GM21528 (cell line): ENCODE measurements around the gene IGFBP3.
"Not testable (repeated sequence)": the region's sequence is repeated elsewhere in the genome, so short reads cannot be mapped to it uniquely, and the experiment has no call there.

Source experiments
- ATAC-seq: cut with Tn5 transposase; IDR thresholded peaks from one replicate; pipeline ENCODE4 v1.9.1; 2021; ENCODE audit warnings: mild to moderate bottlenecking, moderate library complexity; ENCODE audit not compliant: unreplicated experiment, low FRiP score

The IGFBP3 gene, protein sequence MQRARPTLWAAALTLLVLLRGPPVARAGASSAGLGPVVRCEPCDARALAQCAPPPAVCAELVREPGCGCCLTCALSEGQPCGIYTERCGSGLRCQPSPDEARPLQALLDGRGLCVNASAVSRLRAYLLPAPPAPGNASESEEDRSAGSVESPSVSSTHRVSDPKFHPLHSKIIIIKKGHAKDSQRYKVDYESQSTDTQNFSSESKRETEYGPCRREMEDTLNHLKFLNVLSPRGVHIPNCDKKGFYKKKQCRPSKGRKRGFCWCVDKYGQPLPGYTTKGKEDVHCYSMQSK

DNA sequence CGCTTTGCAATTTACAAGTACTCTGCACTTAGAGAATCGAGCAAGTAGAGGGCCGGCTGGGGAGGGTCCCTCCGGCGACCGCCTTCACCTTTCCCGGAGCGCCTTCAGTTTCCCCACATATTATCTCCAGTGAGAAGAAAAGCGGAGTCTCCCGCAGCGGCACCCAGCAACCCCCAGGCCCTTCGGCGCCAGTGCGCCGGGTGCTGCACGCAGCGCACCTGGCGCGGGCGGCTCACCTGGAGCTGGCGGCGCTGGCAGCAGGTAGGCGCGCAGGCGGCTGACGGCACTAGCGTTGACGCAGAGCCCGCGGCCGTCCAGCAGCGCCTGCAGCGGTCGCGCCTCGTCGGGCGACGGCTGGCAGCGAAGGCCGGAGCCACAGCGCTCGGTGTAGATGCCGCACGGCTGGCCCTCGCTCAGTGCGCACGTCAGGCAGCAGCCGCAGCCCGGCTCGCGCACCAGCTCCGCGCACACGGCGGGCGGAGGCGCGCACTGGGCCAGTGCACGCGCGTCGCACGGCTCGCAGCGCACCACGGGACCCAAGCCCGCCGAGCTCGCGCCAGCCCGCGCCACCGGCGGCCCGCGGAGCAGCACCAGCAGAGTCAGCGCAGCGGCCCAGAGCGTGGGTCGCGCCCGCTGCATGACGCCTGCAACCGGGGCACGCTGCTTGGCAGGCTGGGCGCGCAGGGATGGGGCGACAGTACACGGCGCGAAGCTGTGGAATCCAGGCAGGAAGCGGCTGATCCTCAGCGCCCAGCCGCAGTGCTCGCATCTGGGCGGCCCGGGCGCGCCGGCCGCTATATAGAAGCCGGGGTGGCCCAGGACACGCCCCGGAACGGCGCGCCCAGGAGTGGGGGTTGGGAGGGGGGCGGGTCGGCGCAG, at the start of gene IGFBP3:
TSS of gene IGFBP3 (minus strand) at position 771 of the 879 bp plus-strand sequence. CDS start at position 639, 132 bp downstream.
- ATAC-seq, result no peak

DNA sequence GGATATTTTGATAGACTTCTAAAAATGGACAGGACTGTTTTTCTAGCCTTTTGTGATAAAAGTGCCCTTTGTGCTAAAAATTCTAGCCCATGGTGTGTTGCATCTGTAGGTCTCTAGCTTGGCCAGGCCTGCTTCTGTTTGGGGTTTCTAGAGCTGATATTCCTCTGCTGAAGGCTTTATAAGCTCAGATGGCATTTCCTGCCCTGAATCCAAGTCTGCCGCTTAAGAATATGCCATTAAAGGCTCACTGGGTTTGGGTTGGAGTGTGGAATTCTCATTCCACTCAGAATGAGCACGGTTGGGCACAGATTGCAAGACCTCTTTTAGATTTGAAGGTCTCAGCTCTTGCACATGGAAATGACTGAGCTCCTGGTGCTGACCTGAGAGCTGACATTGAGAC, 49.4 kb upstream of the IGFBP3 start:
- no peak for ATAC-seq

DNA sequence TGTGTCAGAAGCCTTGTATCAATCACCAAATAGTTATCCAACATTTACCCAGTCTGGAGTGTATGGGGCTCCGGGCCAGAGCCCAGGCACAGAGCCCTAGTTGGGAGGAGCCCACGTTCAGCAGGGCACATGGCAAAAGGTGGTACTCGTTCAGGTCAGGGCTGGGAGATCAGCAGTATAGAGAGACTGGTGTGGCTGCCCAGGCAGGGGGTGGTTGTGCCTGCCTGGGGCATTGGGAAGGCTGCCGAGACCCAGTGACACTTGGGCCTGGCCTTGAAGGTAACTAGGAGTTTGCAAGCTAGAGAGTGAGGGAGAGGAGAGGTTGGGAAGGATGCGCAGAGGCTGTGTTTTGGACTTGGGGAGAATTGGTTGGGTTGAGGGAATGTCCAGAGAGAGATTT, 48.9 kb upstream of the IGFBP3 start:
- no peak for ATAC-seq

DNA sequence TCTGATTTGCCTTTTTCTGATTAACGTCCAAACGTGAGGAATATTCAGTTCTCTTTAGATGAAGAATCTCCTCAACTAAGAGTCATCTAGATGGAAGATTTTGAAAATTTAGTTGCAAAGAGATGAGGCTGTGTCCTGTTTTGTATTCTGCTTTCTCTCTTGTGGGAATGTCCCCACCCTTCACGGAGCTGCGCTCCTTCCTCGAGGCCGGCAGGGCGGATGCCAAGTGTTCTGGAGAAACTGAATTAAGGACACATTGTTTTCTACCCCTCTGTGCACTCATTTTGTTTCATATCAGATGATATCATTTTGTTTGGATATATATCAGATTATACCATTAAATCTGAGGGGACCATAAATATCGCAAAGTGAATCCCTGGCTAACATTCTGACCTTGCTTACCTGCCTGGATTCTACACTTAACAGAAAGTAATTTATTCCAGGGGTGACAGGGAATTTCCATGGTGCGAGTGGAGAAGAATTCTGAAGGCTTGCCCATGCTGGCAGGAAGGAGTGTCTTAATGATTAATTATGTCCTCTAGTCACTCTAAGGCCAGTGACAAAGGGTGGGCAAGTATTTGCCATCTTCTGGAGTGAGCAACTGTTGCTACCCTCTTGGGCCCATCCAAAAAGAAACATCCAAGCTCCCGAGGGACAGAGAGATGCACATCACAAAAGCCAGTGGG, 47.9 kb upstream of the IGFBP3 start:
- no peak for ATAC-seq

DNA sequence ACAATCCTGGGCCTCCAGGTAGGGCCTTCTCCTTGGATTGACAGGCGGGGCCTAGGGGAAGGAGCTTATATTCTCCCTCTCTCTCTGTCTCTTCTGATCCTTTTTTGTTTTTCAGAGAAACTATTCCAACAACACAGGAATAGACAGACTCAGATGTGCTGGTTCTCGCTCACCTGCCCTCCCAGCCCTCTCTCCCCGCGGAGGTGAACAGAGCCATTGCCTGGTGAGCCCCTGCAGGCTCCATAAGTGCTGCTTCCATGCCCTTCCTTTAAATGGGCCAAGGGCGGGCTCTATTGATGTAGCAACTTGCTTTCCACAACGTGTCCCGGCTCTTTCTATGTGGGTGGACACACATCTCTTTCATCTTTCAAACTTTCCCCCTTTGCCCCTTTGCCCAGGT, 47.2 kb upstream of the IGFBP3 start:
- ATAC-seq, result no peak

DNA sequence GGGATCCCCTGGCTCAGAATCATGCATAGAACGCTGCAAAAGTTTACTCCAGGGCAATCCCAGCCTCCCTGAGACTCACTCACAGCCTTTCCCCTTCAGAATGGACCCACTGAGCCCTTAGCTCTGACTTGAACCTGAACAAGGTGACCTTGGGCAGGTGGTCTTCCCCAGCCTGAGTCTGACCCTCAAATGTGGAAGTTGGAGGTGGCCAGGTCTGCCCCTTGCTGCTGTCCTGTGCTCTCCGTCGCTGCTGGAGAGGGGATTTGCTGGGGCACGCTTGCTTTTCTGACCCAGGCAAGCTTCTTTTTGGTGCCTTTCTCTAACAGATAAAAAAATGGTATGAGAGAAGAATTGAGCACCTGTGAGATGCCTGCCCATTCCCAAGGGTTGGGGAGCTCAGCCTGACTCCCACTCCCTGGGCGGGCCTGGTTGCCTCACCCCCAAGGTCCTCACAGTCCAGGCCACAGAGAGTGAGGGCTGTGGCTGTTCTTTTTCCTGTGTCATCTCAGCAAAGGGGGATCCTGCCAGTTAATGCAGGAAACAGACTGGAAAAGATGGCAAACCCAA, 46.6 kb upstream of the IGFBP3 start:
- ATAC-seq, result no peak

DNA sequence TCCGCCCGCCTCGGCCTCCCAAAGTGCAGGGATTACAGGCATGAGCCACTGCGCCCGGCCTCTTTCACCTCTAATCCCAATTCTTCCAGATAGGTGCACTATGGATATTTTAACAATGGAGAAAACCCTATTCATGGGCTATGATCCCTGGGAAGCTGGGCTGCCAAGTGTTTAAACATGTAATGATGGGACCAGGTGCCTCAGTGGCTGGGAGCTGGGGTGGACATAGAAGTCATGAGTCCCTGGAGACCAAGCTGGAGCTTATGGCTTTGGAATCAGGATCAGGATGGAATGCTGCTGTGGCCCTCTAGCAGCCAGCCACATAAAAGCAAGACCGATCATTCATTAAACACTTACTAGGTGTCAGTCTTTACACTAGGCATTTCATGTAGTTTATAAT, 41.8 kb upstream of the IGFBP3 start:
- ATAC-seq, result no peak

DNA sequence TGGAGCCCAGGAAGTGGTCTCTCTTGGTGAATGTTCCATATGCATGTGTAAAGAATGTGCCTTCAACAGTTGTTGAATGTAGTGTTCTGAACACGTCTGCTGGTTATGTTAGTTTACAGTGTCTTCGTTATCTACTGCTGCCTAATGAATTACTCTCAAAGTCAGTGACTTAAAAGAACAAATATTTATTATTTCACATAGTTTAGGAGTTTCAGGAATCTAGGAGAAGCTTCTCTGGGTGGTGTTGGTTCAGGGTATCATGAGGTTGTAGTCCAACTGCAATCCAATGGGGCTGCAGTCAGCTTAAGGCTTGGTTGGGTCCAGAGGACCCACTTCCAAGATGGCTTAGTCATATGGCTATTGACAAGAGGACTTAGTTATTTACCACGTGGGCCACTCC, 36.6 kb upstream of the IGFBP3 start:
- no peak for ATAC-seq

DNA sequence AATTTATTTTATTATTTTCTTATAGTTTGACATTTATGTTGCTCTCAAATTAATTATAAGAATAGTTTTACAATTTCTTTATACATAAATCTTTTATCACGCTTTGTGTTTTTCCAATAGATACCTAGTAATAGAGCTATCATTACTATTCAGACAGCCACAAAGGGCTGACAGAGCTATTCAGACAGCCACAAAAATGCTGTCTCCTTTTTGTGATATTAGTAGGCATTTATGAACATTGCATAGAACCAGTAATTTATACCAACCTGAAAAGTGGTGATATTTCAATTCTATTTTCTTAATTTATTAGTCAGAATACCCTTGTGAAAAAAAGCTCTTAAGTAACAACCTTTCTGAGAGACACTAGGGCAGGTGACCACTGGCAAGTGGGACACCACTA, 34.2 kb upstream of the IGFBP3 start:
- ATAC-seq, result no peak

DNA sequence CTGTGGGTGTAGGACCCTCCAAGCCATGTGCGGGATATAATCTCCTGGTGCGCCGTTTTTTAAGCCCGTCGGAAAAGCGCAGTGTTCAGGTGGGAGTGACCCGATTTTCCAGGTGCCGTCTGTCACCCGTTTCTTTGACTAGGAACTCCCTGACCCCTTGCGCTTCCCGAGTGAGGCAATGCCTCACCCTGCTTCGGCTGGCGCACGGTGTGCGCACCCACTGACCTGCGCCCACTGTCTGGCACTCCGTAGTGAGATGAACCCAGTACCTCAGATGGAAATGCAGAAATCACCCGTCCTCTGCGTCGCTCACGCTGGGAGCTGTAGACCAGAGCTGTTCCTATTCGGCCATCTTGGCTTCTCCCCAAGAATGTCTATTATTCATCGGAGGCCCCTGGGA, 32.0 kb upstream of the IGFBP3 start:
- not testable (repeated sequence) for ATAC-seq

DNA sequence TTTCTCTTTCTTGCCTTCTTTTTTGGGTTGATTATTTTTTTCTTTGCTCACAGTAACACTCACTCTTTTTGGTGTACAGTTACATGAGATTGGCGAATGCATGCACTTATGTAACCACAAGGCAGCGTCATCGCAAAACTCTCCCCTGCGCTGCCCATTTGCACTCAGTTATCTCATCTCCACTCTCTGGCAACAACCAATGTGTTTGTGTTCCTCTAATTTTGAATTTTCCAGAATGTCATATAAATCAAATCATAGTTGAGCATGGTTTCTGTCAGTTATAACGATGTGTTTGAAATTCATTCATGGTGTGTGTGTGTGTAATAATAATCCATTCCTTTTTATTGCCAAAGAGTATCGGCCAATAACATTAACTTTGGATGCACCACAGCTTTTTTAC, 23.0 kb upstream of the IGFBP3 start:
- no peak for ATAC-seq

DNA sequence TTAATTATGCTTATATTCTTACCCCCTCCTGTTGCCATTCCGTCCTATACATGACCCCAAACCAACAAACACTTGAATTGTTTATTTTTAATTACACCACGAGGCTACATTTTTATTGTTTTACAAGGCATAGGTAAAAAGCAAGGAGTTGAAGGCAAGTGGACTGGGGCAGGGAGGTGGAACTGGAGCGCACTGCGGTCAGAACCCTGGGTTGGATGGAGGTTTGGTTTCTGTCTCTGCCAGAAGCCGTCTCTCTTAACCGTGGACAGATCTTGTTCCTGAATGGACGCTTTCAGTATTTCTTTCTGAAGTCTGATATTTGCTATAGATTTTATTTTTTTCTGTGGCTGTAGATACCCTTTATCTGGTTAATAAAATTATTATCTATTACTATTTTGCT, 19.9 kb upstream of the IGFBP3 start:
- ATAC-seq, result no peak

DNA sequence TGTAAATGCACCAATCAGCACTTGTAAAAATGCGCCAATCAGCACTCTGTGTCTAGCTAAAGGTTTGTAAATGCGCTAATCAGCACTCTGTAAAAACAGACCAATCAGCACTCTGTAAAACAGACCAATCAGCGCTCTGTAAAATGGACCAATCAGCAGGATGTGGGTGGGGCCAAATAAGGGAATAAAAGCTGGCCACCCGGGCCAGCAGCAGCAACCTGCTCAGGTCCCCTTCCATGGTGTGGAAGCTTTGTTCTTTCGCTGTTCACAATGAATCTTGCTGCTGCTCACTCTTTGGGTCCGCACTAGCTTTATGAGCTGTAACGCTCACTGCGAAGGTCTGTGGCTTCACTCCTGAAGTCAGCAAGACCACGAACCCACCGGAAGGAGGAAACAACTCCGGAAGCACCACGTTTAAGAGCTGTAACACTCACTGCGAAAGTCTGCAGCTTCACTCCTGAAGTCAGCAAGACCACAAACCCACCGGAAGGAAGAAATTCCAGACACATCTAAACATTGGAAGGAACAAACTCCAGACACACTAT, 19.2 kb upstream of the IGFBP3 start:
- not testable (repeated sequence) for ATAC-seq

DNA sequence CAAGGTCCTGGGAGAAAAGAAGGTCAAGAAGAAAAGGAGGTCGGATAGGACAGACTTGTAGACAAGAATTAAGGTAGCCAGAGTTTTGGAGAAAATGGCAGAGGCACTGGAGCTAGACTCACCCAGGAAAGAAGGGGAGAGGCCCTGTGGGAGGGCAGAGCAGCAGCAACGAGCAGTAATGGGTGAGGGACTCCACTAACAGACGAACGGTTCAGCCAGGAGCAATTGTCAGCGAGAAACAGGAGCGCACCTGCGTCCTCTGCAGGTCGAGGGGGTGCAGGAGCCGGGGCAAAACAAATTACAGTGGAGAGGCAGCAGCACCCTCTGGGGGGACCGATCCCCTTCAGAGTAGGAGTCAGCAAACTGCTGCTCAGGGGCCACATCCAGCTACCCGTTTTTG, 18.5 kb upstream of the IGFBP3 start:
- no peak for ATAC-seq

DNA sequence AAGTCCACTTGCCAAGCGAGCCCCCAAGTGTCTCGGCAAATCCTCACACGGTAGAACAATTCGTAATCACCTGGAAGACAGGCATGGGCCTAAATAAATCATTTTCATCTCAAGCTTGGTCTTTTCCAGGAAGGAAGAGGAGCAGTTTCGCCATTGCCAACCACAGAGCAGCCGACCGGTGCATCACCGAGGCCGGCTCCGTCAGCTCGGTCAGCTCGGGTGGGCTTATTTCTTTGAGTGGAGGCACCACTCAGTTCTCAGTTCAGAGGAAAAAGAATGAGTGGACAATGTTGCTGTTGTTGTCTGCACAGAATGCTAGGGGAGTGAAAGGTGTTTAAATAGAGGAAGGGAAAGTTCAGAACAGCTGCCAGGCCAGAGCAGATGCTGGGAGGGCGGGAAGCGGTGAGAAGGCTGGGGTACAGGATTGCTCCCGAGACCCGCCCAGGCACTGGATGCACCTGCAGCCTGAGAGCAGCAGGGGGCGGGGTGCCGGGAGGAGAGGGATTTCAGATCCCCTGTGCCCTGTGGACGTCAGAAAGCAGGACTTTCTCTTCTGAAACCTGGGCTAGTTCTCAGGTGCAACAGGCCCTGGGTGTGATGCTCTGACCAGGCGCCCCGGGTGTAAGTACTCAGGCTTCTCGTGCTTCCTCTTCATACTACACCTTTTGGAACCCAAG, 17.7 kb upstream of the IGFBP3 start:
- no peak for ATAC-seq

DNA sequence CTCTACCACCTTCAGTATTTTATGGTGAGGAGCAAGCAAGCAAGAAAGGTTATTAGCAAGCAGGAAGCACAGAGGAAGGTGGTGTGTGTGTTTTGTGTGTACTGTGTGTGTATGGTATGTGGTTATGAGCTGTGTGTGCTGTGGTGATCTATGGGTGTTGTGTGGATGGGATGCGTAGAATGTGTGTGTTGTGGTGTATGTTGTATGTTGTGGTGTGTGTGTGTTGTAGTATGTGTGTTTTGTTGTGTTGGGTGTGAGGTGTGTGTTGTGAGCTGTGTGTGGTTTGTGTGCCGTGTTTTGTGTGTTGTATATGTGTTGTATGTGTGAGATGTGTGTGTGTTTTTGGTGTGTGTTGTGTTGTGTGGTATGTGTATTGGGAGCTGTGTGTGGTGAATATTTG, 16.8 kb upstream of the IGFBP3 start:
- no peak for ATAC-seq

DNA sequence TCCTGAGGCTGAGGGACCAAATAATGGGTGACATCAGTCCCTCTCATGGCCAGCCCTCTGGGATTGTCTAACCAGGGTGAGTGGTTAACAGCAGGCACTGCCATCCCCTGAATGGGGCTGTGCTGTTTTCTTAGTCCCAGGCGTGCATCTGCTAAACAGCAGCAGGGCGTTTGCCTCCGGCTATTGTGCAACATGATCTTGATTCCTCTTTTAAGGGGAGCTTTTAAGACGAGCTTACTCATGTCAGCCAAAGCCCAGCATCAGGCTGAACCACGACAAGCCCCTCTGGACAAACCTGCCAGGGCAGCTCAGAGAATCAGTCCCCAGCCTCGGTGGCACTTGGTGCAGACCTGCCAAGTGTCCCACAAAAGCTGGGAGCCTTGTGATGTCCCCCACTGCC, 16.2 kb upstream of the IGFBP3 start:
- no peak for ATAC-seq

DNA sequence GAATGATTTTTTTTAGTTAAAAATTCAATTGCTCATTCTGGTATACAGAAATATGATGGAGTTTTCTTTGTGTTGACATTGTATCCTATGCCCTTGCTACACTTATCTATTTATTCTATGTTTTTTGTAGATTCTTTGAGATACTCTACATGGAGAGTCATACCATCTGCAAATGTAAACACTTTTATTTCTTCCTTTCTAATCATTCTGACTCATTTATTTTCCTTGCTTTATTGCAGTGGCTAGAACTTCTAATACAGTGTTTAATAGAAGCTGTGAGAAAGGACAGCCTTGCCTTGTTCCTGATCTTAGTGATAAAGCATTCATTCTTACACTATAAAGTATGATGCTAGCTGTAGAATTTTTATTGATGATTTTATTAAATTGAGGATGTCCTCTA, 9.9 kb upstream of the IGFBP3 start:
- ATAC-seq, result no peak

DNA sequence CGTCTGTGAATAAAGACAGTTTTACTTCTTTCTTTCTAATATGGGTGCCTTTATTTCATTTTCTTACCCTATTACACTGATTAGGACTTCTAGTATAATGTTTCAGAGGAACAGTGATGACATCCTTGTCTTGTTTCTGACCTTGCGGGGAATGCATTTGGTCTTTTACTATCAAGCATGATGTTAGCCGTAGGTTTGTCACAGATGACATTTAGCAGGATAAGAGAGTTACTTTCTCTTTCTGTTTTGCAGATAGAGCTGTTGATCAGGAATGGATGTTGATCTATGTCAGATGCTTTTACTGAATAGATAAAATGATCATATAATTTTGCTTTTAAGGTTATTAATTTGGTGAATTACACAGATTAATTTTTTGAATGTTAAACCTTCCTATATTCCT, 6.6 kb upstream of the IGFBP3 start:
- no peak for ATAC-seq

DNA sequence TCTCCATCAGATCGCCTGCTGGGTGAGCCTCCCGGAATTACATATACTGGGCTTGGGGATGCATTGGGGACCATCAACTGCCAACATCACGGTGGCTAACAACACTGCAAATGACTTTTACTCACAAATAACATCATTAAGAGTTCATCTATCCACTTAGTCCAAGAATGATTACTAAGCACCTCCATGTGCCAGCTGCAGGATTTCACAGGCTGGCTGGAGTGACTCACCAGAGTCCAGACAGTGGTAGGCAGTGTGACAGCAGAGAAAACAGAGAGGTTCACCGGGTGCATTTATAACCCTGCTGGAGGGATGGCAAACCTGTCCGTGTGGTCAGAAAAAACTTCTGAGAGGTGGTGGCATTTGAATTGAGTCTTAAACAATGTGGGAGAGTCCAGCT, 3.2 kb upstream of the IGFBP3 start:
- no peak for ATAC-seq
